ENCODE measurements around the gene OR52J3. TPM values are rescaled to one million over a fixed set of nuclear protein-coding genes. Genes with fewer than 3 reads are reported as not detected.

The OR52J3 gene
- total and polyA plus RNA-seq, 2 of the 13 experiments (the other 11 are each of a cell fraction or from before 2014, with no cell fraction given), result not detected

GRCh38 chr11:5083602-5084001, 37.3 kb downstream of the OR52J3 start:
- in situ Hi-C loops (cut with HindIII; ENCODE audit: extremely low pct_ligation_motif_present, low pct_unique_long_range_greater_than_20kb) (no loop called here), intact Hi-C loops (cut with micrococcal nuclease; ENCODE audit: unreplicated experiment) (no loop called here)
- Histone ChIP-seq H3K4me1 (ENCODE audit: insufficient read depth, low read length) (no peaks in the 10 kb centered on the region), H3K27ac (ENCODE audit: extremely low read length, insufficient read depth, low read length) (no peak overlapping the region), H3K79me2 (ENCODE audit: insufficient read depth, low read length) (no peaks in the 10 kb centered on the region), H3K9ac (ENCODE audit: insufficient read depth, low read depth, low read length) (no peak overlapping the region), H2AFZ (ENCODE audit: low read length) (no peak overlapping the region), H4K20me1 (ENCODE audit: insufficient read depth, low read length) (no peaks in the 10 kb centered on the region), H3K4me2 (ENCODE audit: low read depth, low read length) (no peak overlapping the region), H3K4me3 (replicated peaks in 1 of 3; ENCODE audit: insufficient read depth in 1 of 3, low read depth in 2 of 3, low read length in 3 of 3) (no peak overlapping the region), H3K27me3 (ENCODE audit: control insufficient read depth in 1 of 2, insufficient read depth in 2 of 2, low read length in 2 of 2) (peaks cover 0 to 4% of the 10 kb centered on the region in 2 experiments; a peak in 2 of 5 replicates), H3K36me3 (replicated peaks in 1 of 2; ENCODE audit: control insufficient read depth in 1 of 2, insufficient read depth in 2 of 2, low read length in 2 of 2) (no peaks in the 10 kb centered on the region), H3K9me3 (ENCODE audit: low read length) (no peaks in the 10 kb centered on the region)
- no peak for FAIRE-seq
- no TSS peak for BruUV-seq (replicated peaks)
- POLR2A ChIA-PET, result no interaction called here
- TF ChIP-seq ZFP37 (CRISPR knock-in tag; IDR thresholded peaks at IDR 0.05; ENCODE audit: borderline replicate concordance), result no peak
- TF ChIP-seq ZSCAN5A (CRISPR knock-in tag; IDR thresholded peaks at IDR 0.05; ENCODE audit: borderline replicate concordance), result no peak
- TF ChIP-seq ZNF776 (CRISPR knock-in tag; IDR thresholded peaks at IDR 0.05), result no peak
- no peak for TF ChIP-seq PTBP1 (IDR thresholded peaks at IDR 0.05; ENCODE audit: low read depth, low read length, poor library complexity, severe bottlenecking)
- peak; percentile 41 to 78; a peak in 3 of 4 replicates for TF ChIP-seq MAFK (conservative IDR thresholded peaks at IDR 0.05 in 1 of 2, IDR thresholded peaks at IDR 0.05 in 1 of 2; ENCODE audit: low read length in 2 of 2)
- peak; percentile 78 for TF ChIP-seq MAFF (IDR thresholded peaks at IDR 0.05; ENCODE audit: low read depth, low read length)
- TF ChIP-seq TGIF2 (CRISPR knock-in tag; IDR thresholded peaks at IDR 0.05), result no peak
- TF ChIP-seq ZNF780A (CRISPR knock-in tag; IDR thresholded peaks at IDR 0.05), result no peak
- no peak for DNase-seq (ENCODE audit: low spot score)
- CTCF ChIA-PET (ENCODE audit: low intra/inter-chr PET ratio, low total read pairs), result no interaction called here
- ATAC-seq, result no peak

DNA sequence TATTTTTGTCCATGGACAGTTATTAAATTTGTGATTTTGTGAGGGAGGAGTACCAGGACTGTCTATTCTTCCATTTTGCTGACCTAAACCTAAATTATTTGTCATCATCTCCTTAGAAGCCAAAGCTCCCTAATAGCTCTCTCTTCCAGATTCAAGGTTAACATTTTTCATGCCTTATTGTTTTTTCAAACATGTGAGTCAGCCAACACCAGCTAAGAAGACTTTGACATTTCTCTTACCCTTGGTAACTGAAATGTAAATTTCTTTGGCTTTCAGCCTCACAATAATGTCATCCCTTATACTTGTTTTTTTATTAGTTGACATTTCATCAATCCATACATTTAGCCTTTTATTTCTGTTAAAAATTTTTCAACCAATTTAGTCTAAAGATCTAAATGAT, 42.2 kb downstream of the OR52J3 start:
- in situ Hi-C loops (cut with HindIII; ENCODE audit: extremely low pct_ligation_motif_present, low pct_unique_long_range_greater_than_20kb), result no loop called here
- TF ChIP-seq MED1 (CRISPR knock-in tag; IDR thresholded peaks at IDR 0.05) (no peak), GFI1 (CRISPR knock-in tag; IDR thresholded peaks at IDR 0.05; ENCODE audit: borderline replicate concordance) (no peak), BCLAF1 (IDR thresholded peaks at IDR 0.05) (no peak), ZNF616 (CRISPR knock-in tag; IDR thresholded peaks at IDR 0.05; ENCODE audit: low read depth) (no peak), ZNF788 (CRISPR knock-in tag; IDR thresholded peaks at IDR 0.05; ENCODE audit: borderline replicate concordance) (no peak), CHCHD3 (CRISPR knock-in tag; IDR thresholded peaks at IDR 0.05) (no peak), KLF15 (CRISPR knock-in tag; IDR thresholded peaks at IDR 0.05; ENCODE audit: borderline replicate concordance) (no peak), ZNF709 (CRISPR knock-in tag; IDR thresholded peaks at IDR 0.05) (no peak), SMAD1 (CRISPR knock-in tag; IDR thresholded peaks at IDR 0.05; ENCODE audit: borderline replicate concordance, low read depth) (no peak)

More for the DNA sequence above, 42.2 kb downstream of the OR52J3 start:
- Histone ChIP-seq H3K79me2 (ENCODE audit: insufficient read depth, low read length) (no peaks in the 10 kb centered on the region), H3K4me1 (ENCODE audit: insufficient read depth, low read length) (no peaks in the 10 kb centered on the region), H4K20me1 (ENCODE audit: insufficient read depth, low read length) (no peaks in the 10 kb centered on the region), H3K27me3 (ENCODE audit: control insufficient read depth in 1 of 2, insufficient read depth in 2 of 2, low read length in 2 of 2) (peaks cover 0 to 4% of the 10 kb centered on the region in 2 experiments; a peak in 1 of 5 replicates), H3K27ac (ENCODE audit: extremely low read length, insufficient read depth, low read length) (no peak overlapping the region), H3K36me3 (replicated peaks in 1 of 2; ENCODE audit: control insufficient read depth in 1 of 2, insufficient read depth in 2 of 2, low read length in 2 of 2) (no peaks in the 10 kb centered on the region), H3K4me2 (ENCODE audit: low read depth, low read length) (no peak overlapping the region), H3K4me3 (replicated peaks in 1 of 3; ENCODE audit: insufficient read depth in 1 of 3, low read depth in 2 of 3, low read length in 3 of 3) (no peak overlapping the region), H3K9ac (ENCODE audit: insufficient read depth, low read depth, low read length) (no peak overlapping the region), H3K9me3 (ENCODE audit: low read length) (no peaks in the 10 kb centered on the region), H2AFZ (ENCODE audit: low read length) (no peak overlapping the region)
- no peak for ATAC-seq
- DNase-seq (ENCODE audit: low spot score), result no peak
- ChIA-PET POLR2A (no interaction called here), CTCF (ENCODE audit: low intra/inter-chr PET ratio, low total read pairs) (no interaction called here)
- intact Hi-C loops (cut with micrococcal nuclease; ENCODE audit: unreplicated experiment), result no loop called here
- FAIRE-seq, result no peak
- no TSS peak for BruUV-seq (replicated peaks)
